WTC11 (cell line): Measurements from ENCODE around the gene RNF149.

Experiments used
- PRRX2 ChIP-seq: fragments of 250-450 bp; sonication (Bioruptor Pico); IDR thresholded peaks from 2 replicates; pipeline ENCODE4 v1.8.0; 2021; ENCODE audit warnings: mild to moderate bottlenecking
- TF ChIP-seq, protein P1 (sequence below): fragments of 200-600 bp; IDR thresholded peaks from 2 replicates; pipeline ENCODE4 v1.8.0; 2022; ENCODE audit warnings: antibody characterized with exemption

GRCh38 chr2:101311696-101312017, 3.2 kb upstream of the RNF149 start:
- TF ChIP-seq, protein P1, sequence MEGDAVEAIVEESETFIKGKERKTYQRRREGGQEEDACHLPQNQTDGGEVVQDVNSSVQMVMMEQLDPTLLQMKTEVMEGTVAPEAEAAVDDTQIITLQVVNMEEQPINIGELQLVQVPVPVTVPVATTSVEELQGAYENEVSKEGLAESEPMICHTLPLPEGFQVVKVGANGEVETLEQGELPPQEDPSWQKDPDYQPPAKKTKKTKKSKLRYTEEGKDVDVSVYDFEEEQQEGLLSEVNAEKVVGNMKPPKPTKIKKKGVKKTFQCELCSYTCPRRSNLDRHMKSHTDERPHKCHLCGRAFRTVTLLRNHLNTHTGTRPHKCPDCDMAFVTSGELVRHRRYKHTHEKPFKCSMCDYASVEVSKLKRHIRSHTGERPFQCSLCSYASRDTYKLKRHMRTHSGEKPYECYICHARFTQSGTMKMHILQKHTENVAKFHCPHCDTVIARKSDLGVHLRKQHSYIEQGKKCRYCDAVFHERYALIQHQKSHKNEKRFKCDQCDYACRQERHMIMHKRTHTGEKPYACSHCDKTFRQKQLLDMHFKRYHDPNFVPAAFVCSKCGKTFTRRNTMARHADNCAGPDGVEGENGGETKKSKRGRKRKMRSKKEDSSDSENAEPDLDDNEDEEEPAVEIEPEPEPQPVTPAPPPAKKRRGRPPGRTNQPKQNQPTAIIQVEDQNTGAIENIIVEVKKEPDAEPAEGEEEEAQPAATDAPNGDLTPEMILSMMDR, result no peak
- no peak for TF ChIP-seq PRRX2 (CRISPR knock-in tag)
